ENCODE data around the gene SPART.

GRCh38 chr13:36323408-36323807 lies 22.8 kb downstream of the SPART start:
- TF ChIP-seq JUND (IDR thresholded peaks at IDR 0.05; ENCODE audit: low read length), result no peak
- TF ChIP-seq CTCF (IDR thresholded peaks at IDR 0.05; ENCODE audit: control extremely low read depth in 1 of 3, insufficient read depth in 1 of 3, low read depth in 1 of 3, low read length in 3 of 3), result no peak
- no peak for TF ChIP-seq RFX5 (IDR thresholded peaks at IDR 0.05; ENCODE audit: borderline replicate concordance, low read depth, low read length)
- TF ChIP-seq POLR2A (IDR thresholded peaks at IDR 0.05; ENCODE audit: control extremely low read depth in 1 of 2, low read depth in 2 of 2, low read length in 2 of 2), result no peak
- TF ChIP-seq YY1 (IDR thresholded peaks at IDR 0.05; ENCODE audit: low read depth, low read length), result no peak
- TF ChIP-seq ATF3 (IDR thresholded peaks at IDR 0.05; ENCODE audit: insufficient read depth, low read depth, low read length), result no peak
- no peak for TF ChIP-seq GABPA (IDR thresholded peaks at IDR 0.05; ENCODE audit: borderline replicate concordance, insufficient read depth, low read length)

Data from H1 (cell line).